K562 (cell line): ENCODE results near the gene FBXL13. TPM values are rescaled to one million over a fixed set of nuclear protein-coding genes. Genes with fewer than 3 reads are reported as not detected.
A peak's percentile ranks its signal among the peaks of the same experiment; 100 is the strongest.

Source experiments
- EZH2 ChIP-seq: IDR thresholded peaks from 2 replicates; pipeline ENCODE4 v1.6.1; 2012; ENCODE audit warnings: low read depth, mild to moderate bottlenecking, inconsistent platforms, low read length, borderline replicate concordance
- FOXM1 ChIP-seq, 2 experiments: fragments of 450-650 bp in 1 of 2; sonication (generic) in 1 of 2; formaldehyde crosslinking in 1 of 2; IDR thresholded peaks; 2 replicates each; pipeline versions ENCODE4 v1.6.1 to v1.9.0; 2017 to 2022; ENCODE audit warnings: low read depth in 2 of 2, mild to moderate bottlenecking in 2 of 2, missing genetic modification reagents in 1 of 2, moderate library complexity in 1 of 2
- IRF2 ChIP-seq: sonication (generic); formaldehyde crosslinking; IDR thresholded peaks from 2 replicates; pipeline ENCODE4 v1.8.1; 2022; ENCODE audit warnings: mild to moderate bottlenecking, missing genetic modification reagents
- MAFK ChIP-seq: IDR thresholded peaks from 2 replicates; pipeline ENCODE4 v1.6.1; 2011; ENCODE audit warnings: low read length, improper control_type of control experiment
- NRF1 ChIP-seq, 2 experiments: fragments of 450-650 bp; IDR thresholded peaks in 1 of 2; conservative IDR thresholded peaks in 1 of 2; 2 replicates each; pipeline ENCODE4 v1.6.1; 2014; ENCODE audit warnings: mild to moderate bottlenecking in 2 of 2
- RHOXF2B ChIP-seq: fragments of 250-450 bp; sonication (Bioruptor Pico); conservative IDR thresholded peaks from 2 replicates; pipeline ENCODE4 v1.5.1; 2021
- polyA plus RNA-seq, 8 experiments: library from polyadenylated mRNA; depleted of rRNA in 4 of 8; stranded (reverse) in 5 of 8; unstranded in 3 of 8; fragments of >200 nt; fragmentation: Nextera tagmentation in 2 of 8; fragmentation: Illumina TruSeq in 1 of 8; extraction: Ambion mirVana in 2 of 8; extraction: Trizol in 1 of 8; gene quantifications; 2 replicates each; pipeline versions ENCODE4 v1.2.1 to v1.2.3, GENCODE V29; 2011 to 2014; ENCODE audit warnings: inconsistent platforms in 1 of 8, missing spikeins in 1 of 8
- total RNA-seq, 7 experiments: library from RNA; depleted of rRNA in 6 of 7; stranded (reverse); fragments of >200 nt in 6 of 7; fragmentation: Illumina TruSeq in 2 of 7; extraction: Trizol in 2 of 7; gene quantifications; 2 replicates each; pipeline versions ENCODE4 v1.2.1 to v1.2.3, GENCODE V29; 2011 to 2021; ENCODE audit warnings: low replicate concordance in 1 of 7
- TF ChIP-seq, protein P1 (sequence below): sonication (generic); formaldehyde crosslinking; IDR thresholded peaks from 2 replicates; pipeline ENCODE4 v1.8.0; 2023; ENCODE audit warnings: mild to moderate bottlenecking, missing genetic modification reagents
- TF ChIP-seq, protein P2 (sequence below): fragments of 450-650 bp; formaldehyde crosslinking; IDR thresholded peaks from 2 replicates; pipeline ENCODE4 v1.4.0; 2020; ENCODE audit warnings: mild to moderate bottlenecking, moderate library complexity
- TF ChIP-seq, protein P3 (sequence below), 2 experiments: fragments of 450-650 bp; IDR thresholded peaks; 2 replicates each; pipeline ENCODE4 v1.6.1; 2016; ENCODE audit warnings: mild to moderate bottlenecking in 2 of 2, borderline replicate concordance in 1 of 2, low read depth in 1 of 2, moderate library complexity in 1 of 2

Gene FBXL13
- total and polyA plus RNA-seq, 9 of the 15 experiments (the other 6 are each of a cell fraction or from before 2014, with no cell fraction given): 16.3 to 55.0 (median 25.4) TPM

DNA sequence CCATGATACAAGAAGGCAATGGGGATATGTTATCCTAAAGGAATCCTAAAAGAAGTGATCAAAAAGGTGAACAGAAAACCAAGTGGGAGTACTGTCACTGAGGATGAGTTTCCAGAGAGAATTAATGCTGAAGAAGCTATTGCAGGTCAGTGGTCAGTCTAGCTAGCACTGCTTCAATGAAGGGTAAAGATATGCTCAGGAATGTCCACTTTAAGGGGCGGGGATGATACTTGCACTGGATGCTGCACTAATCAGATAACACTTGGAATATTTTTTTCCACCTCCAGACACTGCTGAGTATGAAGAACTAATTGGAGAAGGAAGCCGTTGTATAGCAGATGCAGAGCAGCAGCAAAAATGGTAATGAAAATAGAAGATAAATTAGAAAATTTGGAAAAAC, 86.5 kb downstream of the FBXL13 start (continued):
- TF ChIP-seq, protein P1, sequence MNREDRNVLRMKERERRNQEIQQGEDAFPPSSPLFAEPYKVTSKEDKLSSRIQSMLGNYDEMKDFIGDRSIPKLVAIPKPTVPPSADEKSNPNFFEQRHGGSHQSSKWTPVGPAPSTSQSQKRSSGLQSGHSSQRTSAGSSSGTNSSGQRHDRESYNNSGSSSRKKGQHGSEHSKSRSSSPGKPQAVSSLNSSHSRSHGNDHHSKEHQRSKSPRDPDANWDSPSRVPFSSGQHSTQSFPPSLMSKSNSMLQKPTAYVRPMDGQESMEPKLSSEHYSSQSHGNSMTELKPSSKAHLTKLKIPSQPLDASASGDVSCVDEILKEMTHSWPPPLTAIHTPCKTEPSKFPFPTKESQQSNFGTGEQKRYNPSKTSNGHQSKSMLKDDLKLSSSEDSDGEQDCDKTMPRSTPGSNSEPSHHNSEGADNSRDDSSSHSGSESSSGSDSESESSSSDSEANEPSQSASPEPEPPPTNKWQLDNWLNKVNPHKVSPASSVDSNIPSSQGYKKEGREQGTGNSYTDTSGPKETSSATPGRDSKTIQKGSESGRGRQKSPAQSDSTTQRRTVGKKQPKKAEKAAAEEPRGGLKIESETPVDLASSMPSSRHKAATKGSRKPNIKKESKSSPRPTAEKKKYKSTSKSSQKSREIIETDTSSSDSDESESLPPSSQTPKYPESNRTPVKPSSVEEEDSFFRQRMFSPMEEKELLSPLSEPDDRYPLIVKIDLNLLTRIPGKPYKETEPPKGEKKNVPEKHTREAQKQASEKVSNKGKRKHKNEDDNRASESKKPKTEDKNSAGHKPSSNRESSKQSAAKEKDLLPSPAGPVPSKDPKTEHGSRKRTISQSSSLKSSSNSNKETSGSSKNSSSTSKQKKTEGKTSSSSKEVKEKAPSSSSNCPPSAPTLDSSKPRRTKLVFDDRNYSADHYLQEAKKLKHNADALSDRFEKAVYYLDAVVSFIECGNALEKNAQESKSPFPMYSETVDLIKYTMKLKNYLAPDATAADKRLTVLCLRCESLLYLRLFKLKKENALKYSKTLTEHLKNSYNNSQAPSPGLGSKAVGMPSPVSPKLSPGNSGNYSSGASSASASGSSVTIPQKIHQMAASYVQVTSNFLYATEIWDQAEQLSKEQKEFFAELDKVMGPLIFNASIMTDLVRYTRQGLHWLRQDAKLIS (CRISPR knock-in tag): 0 out of 2 replicates have a peak, but pooled peaks have one; percentile 16
- TF ChIP-seq, protein P2, sequence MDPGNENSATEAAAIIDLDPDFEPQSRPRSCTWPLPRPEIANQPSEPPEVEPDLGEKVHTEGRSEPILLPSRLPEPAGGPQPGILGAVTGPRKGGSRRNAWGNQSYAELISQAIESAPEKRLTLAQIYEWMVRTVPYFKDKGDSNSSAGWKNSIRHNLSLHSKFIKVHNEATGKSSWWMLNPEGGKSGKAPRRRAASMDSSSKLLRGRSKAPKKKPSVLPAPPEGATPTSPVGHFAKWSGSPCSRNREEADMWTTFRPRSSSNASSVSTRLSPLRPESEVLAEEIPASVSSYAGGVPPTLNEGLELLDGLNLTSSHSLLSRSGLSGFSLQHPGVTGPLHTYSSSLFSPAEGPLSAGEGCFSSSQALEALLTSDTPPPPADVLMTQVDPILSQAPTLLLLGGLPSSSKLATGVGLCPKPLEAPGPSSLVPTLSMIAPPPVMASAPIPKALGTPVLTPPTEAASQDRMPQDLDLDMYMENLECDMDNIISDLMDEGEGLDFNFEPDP (CRISPR knock-in tag): no peak
- TF ChIP-seq, protein P3, sequence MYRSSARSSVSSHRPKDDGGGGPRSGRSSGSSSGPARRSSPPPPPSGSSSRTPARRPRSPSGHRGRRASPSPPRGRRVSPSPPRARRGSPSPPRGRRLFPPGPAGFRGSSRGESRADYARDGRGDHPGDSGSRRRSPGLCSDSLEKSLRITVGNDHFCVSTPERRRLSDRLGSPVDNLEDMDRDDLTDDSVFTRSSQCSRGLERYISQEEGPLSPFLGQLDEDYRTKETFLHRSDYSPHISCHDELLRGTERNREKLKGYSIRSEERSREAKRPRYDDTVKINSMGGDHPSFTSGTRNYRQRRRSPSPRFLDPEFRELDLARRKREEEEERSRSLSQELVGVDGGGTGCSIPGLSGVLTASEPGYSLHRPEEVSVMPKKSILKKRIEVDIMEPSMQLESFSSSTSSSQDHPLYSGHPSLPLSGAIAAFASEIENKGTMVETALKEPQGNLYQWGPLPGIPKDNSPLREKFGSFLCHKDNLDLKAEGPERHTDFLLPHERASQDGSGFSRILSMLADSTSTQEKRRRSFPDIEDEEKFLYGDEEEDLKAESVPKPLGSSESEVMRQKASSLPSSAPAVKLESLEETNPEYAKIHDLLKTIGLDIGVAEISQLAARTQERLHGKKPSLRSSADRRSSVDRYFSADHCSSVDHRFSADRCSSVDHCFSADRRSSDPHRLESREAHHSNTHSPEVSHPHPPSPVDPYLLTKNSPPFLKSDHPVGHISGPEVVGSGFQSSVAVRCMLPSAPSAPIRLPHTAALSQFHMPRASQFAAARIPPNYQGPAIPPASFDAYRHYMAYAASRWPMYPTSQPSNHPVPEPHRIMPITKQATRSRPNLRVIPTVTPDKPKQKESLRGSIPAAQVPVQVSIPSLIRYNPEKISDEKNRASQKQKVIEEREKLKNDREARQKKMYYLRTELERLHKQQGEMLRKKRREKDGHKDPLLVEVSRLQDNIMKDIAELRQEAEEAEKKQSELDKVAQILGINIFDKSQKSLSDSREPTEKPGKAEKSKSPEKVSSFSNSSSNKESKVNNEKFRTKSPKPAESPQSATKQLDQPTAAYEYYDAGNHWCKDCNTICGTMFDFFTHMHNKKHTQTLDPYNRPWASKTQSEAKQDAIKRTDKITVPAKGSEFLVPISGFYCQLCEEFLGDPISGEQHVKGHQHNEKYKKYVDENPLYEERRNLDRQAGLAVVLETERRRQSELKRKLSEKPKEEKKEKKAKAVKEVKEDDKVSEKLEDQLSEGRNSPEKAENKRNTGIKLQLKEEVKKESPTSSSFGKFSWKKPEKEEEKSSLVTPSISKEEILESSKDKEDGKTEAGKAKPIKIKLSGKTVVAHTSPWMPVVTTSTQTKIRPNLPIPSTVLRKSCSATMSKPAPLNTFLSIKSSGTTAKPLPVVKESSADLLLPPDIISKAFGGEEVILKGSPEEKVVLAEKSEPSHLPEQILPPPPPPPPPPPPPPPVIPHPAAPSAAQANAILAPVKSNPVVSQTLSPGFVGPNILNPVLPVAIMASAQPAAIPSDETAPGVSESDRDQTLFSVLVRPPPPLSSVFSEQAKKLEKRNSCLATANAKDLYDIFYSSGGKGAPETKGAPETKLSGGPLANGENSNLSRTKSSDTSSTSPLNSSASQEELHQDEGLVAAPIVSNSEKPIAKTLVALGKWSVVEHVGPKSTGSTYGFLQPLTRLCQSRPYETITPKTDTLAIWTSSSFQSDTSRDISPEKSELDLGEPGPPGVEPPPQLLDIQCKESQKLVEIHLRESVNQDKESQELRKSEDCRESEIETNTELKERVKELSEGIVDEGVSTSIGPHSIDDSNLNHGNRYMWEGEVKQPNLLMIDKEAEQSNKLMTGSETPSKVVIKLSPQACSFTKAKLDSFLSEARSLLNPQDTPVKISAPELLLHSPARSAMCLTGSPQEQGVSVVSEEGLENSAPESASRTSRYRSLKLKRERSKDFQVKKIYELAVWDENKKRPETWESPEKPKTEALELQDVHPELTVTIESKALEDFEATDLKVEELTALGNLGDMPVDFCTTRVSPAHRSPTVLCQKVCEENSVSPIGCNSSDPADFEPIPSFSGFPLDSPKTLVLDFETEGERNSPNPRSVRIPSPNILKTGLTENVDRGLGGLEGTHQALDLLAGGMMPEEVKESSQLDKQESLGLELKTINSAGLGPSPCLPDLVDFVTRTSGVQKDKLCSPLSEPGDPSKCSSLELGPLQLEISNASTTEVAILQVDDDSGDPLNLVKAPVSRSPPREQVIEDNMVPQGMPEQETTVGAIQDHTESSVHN (IDR thresholded peaks at IDR 0.05; ENCODE audit: borderline replicate concordance in 1 of 2, low read depth in 1 of 2): no peak
- TF ChIP-seq NRF1 (conservative IDR thresholded peaks at IDR 0.05 in 1 of 2, IDR thresholded peaks at IDR 0.05 in 1 of 2) (peak; percentile 48 to 58; a peak in 3 of 4 replicates), MAFK (no peak), FOXM1 (IDR thresholded peaks at IDR 0.05; ENCODE audit: low read depth) (no peak), FOXM1 (CRISPR knock-in tag; IDR thresholded peaks at IDR 0.05; ENCODE audit: low read depth) (no peak), IRF2 (CRISPR knock-in tag) (no peak), RHOXF2B (CRISPR knock-in tag) (no peak), EZH2 (no peak)
